H1 (cell line): ENCODE measurements around the gene RSPH6A. TPM values are rescaled to one million over a fixed set of nuclear protein-coding genes. Genes with fewer than 3 reads are reported as not detected.

Experiments used
- BRCA1 ChIP-seq: IDR thresholded peaks from 2 replicates; pipeline ENCODE4 v1.6.1; 2012; ENCODE audit warnings: low read depth, low read length, improper control_type of control experiment
- GTF2F1 ChIP-seq: IDR thresholded peaks from 2 replicates; pipeline ENCODE4 v1.6.1; 2012; ENCODE audit warnings: low read depth, low read length, improper control_type of control experiment, borderline replicate concordance
- HDAC6 ChIP-seq: IDR thresholded peaks from one replicate; pipeline ENCODE4 v1.7.1; 2012; ENCODE audit warnings: low read depth, mild to moderate bottlenecking, inconsistent platforms, low read length, moderate library complexity
- KDM5A ChIP-seq: fragments of 200-600 bp; IDR thresholded peaks from 2 replicates; pipeline ENCODE4 v1.7.1; 2012; ENCODE audit warnings: mild to moderate bottlenecking, low read length, inconsistent platforms, mixed read lengths
- POU5F1 ChIP-seq: IDR thresholded peaks from 2 replicates; pipeline ENCODE4 v1.6.1; 2011; ENCODE audit warnings: low read depth, mild to moderate bottlenecking, low read length, moderate library complexity
- SP4 ChIP-seq: IDR thresholded peaks from 2 replicates; pipeline ENCODE4 v1.6.1; 2012; ENCODE audit warnings: low read length, inconsistent platforms
- TBP ChIP-seq: IDR thresholded peaks from 2 replicates; pipeline ENCODE4 v1.6.1; 2011; ENCODE audit warnings: low read depth, low read length, improper control_type of control experiment
- polyA plus RNA-seq, 7 experiments: library from polyadenylated mRNA; depleted of rRNA in 3 of 7; stranded (reverse) in 5 of 7; unstranded in 2 of 7; fragments of >200 nt in 5 of 7; fragments of 200-250 nt in 2 of 7; gene quantifications; 1 replicate in 5 of 7; 2 replicates in 1 of 7; 4 replicates in 1 of 7; pipeline versions ENCODE4 v1.2.1 to v1.2.3, GENCODE V29; 2011 to 2013; ENCODE audit warnings: missing spikeins in 2 of 7, mixed read lengths in 2 of 7
- total RNA-seq: library from RNA; stranded (reverse); fragmentation: NEBNext Ultra II Directional; extraction: Animal tissue kit (Norgen Biotek cat#: 25700); gene quantifications from 2 replicates; pipeline ENCODE4 v1.2.1, GENCODE V29; 2021
- TF ChIP-seq, protein P1 (sequence below), 3 experiments: IDR thresholded peaks; 1 replicate in 2 of 3; 2 replicates in 1 of 3; pipeline versions ENCODE4 v1.5.1 to v1.6.1; 2011; ENCODE audit warnings: low read length in 3 of 3, mild to moderate bottlenecking in 3 of 3, inconsistent platforms in 2 of 3, low read depth in 1 of 3, moderate library complexity in 1 of 3; ENCODE audit not compliant: insufficient read depth in 1 of 3; ENCODE audit errors: control extremely low read depth in 1 of 3

The RSPH6A gene
- total and polyA plus RNA-seq, 2 of the 8 experiments (the other 6 are each of a cell fraction or from before 2014, with no cell fraction given) = 0.05 to 0.19 TPM

DNA sequence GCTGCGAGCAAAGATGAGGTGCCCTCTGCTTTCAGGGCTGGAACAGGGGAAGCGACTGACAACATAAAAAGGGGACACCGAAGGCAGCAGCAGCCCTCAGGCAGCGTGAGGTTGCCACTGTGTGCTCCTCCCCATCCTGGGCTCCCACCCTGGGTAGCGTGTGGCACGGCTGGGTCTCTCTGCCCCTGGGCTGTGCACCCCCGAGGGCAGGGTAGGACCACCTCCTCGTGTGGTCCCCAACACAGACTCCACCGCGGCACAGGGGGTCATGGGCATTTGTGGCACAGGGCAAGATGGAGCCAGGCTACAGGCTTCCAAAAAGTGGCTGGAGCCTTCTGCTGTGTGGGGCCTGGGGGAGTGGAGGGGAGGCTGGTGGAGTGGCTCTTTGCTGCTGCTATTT is 6.5 kb upstream of the RSPH6A start (continued):
- TF ChIP-seq, protein P1, sequence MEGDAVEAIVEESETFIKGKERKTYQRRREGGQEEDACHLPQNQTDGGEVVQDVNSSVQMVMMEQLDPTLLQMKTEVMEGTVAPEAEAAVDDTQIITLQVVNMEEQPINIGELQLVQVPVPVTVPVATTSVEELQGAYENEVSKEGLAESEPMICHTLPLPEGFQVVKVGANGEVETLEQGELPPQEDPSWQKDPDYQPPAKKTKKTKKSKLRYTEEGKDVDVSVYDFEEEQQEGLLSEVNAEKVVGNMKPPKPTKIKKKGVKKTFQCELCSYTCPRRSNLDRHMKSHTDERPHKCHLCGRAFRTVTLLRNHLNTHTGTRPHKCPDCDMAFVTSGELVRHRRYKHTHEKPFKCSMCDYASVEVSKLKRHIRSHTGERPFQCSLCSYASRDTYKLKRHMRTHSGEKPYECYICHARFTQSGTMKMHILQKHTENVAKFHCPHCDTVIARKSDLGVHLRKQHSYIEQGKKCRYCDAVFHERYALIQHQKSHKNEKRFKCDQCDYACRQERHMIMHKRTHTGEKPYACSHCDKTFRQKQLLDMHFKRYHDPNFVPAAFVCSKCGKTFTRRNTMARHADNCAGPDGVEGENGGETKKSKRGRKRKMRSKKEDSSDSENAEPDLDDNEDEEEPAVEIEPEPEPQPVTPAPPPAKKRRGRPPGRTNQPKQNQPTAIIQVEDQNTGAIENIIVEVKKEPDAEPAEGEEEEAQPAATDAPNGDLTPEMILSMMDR (IDR thresholded peaks at IDR 0.05; ENCODE audit: control extremely low read depth in 1 of 3, insufficient read depth in 1 of 3, low read depth in 1 of 3, low read length in 3 of 3) = no peak
- no peak for TF ChIP-seq HDAC6
- TF ChIP-seq SP4 = no peak
- TF ChIP-seq KDM5A = no peak
- no peak for TF ChIP-seq TBP
- TF ChIP-seq POU5F1 = no peak
- TF ChIP-seq BRCA1 = no peak
- no peak for TF ChIP-seq GTF2F1
